ENCODE results near the gene PDPK1.
"Not testable (repeated sequence)": the region's sequence is repeated elsewhere in the genome, so short reads cannot be mapped to it uniquely, and the experiment has no call there.

DNA sequence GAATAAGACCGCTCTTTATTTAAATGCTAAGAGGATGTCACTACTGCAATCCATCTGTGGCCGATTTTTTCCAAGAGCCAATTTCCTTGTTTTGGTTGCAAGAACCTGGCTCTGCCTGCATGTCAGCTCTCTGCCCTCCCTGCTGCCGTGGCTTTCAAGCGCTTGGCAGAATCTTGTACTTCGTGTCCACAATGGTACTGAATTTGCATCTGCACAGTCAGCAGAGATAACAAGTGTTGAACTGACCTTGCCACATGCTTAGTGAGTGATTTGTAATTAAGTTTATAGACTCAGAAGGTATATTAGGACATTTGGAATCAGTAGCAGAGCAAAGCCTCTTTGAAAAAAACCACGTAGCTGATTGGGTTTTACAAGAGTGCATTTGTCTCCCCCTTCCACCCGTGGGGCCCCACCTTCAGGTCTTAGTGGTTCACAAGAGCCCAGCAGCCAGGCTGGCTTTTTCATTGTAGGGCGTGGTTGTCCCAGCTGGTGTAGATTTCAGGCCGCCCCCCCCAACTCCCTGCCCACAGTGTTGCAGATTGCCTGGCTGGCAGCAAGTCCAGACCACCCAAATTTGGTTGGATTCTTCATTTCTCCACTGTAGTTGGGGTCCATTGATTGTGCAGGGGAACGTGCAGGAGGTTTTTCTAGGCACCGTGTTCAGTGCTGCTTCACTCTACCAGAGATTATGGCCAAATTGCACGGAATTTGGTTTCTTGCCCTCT, 63.6 kb downstream of the PDPK1 start:
- TF ChIP-seq, protein P1, sequence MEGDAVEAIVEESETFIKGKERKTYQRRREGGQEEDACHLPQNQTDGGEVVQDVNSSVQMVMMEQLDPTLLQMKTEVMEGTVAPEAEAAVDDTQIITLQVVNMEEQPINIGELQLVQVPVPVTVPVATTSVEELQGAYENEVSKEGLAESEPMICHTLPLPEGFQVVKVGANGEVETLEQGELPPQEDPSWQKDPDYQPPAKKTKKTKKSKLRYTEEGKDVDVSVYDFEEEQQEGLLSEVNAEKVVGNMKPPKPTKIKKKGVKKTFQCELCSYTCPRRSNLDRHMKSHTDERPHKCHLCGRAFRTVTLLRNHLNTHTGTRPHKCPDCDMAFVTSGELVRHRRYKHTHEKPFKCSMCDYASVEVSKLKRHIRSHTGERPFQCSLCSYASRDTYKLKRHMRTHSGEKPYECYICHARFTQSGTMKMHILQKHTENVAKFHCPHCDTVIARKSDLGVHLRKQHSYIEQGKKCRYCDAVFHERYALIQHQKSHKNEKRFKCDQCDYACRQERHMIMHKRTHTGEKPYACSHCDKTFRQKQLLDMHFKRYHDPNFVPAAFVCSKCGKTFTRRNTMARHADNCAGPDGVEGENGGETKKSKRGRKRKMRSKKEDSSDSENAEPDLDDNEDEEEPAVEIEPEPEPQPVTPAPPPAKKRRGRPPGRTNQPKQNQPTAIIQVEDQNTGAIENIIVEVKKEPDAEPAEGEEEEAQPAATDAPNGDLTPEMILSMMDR (conservative IDR thresholded peaks at IDR 0.05; ENCODE audit: low read depth, low read length) = not testable (repeated sequence)
- not testable (repeated sequence) for TF ChIP-seq EZH2 (IDR thresholded peaks at IDR 0.05; ENCODE audit: borderline replicate concordance, low read depth, low read length, poor library complexity, severe bottlenecking)
